ENCODE results near the gene B4GALT5. TPM values are rescaled to one million over a fixed set of nuclear protein-coding genes. Genes with fewer than 3 reads are reported as not detected.

Gene B4GALT5
- polyA plus RNA-seq, 1 experiment, result 26.7 TPM

GRCh38 chr20:49751397-49751736 is 37.7 kb upstream of the B4GALT5 start:
- CTCF ChIA-PET, result interaction anchor here (0.6 to 1.4 kb wide), 2 partner anchors 10 to 37 kb away, joined by 4 to 5 read pairs; no protein-coding TSS in a partner anchor
- Histone ChIP-seq H3K36me3 (ENCODE audit: control insufficient read depth, insufficient read depth, low read length) (no peaks in the 10 kb centered on the region), H3K27me3 (ENCODE audit: control insufficient read depth, insufficient read depth, low read length) (0 out of 2 replicates have a peak, but pooled peaks cover 3% of the 10 kb centered on the region), H3K4me3 (ENCODE audit: low read depth, low read length) (no peak overlapping the region)
- no peak for DNase-seq (ENCODE audit: low read depth)
- TF ChIP-seq CTCF (IDR thresholded peaks at IDR 0.05; ENCODE audit: insufficient read depth, low read depth, low read length), result no peak
- POLR2A ChIA-PET, result no interaction called here

GRCh38 chr20:49750611-49751396 is 37.1 kb upstream of the B4GALT5 start:
- POLR2A ChIA-PET, result no interaction called here
- no peak for TF ChIP-seq CTCF (IDR thresholded peaks at IDR 0.05; ENCODE audit: insufficient read depth, low read depth, low read length)
- H3K27me3 ChIP-seq (ENCODE audit: control insufficient read depth, insufficient read depth, low read length), result 0 out of 2 replicates have a peak, but pooled peaks cover 2% of the 10 kb centered on the region
- H3K36me3 ChIP-seq (ENCODE audit: control insufficient read depth, insufficient read depth, low read length), result no peaks in the 10 kb centered on the region
- H3K4me3 ChIP-seq (ENCODE audit: low read depth, low read length), result no peak overlapping the region
- DNase-seq (ENCODE audit: low read depth), result no peak
- CTCF ChIA-PET, result interaction anchor here (0.6 to 1.5 kb wide), 4 partner anchors 9 to 141 kb away, joined by 3 to 5 read pairs (median 4); partner anchors contain the start of gene SLC9A8

- no peak for TF ChIP-seq CTCF (IDR thresholded peaks at IDR 0.05; ENCODE audit: insufficient read depth, low read depth, low read length)
- ChIA-PET CTCF (interaction anchor here (1.5 kb wide), 1 partner anchor 139 kb away, joined by 3 read pairs; no protein-coding TSS in a partner anchor), POLR2A (no interaction called here)
- no peak for DNase-seq (ENCODE audit: low read depth)
- 0 out of 2 replicates have a peak, but pooled peaks cover 2% of the 10 kb centered on the region for H3K27me3 ChIP-seq (ENCODE audit: control insufficient read depth, insufficient read depth, low read length)
- H3K36me3 ChIP-seq (ENCODE audit: control insufficient read depth, insufficient read depth, low read length), result no peaks in the 10 kb centered on the region
- H3K4me3 ChIP-seq (ENCODE audit: low read depth, low read length), result no peak overlapping the region
Measured at GRCh38 chr20:49749625-49750024, 35.9 kb upstream of the B4GALT5 start.

GRCh38 chr20:49748525-49748838 is 34.8 kb upstream of the B4GALT5 start:
- ChIA-PET POLR2A (no interaction called here), CTCF (interaction anchor here (1.0 kb wide), 1 partner anchor 11 kb away, joined by 4 read pairs; no protein-coding TSS in a partner anchor)
- no peak for DNase-seq (ENCODE audit: low read depth)
- Histone ChIP-seq H3K4me3 (ENCODE audit: low read depth, low read length) (no peak overlapping the region), H3K36me3 (ENCODE audit: control insufficient read depth, insufficient read depth, low read length) (no peaks in the 10 kb centered on the region), H3K27me3 (ENCODE audit: control insufficient read depth, insufficient read depth, low read length) (0 out of 2 replicates have a peak, but pooled peaks cover 2% of the 10 kb centered on the region)
- TF ChIP-seq CTCF (IDR thresholded peaks at IDR 0.05; ENCODE audit: insufficient read depth, low read depth, low read length), result no peak

- no peak for DNase-seq (ENCODE audit: low read depth)
- H3K27me3 ChIP-seq (ENCODE audit: control insufficient read depth, insufficient read depth, low read length), result 0 out of 2 replicates have a peak, but pooled peaks cover 2% of the 10 kb centered on the region
- no peaks in the 10 kb centered on the region for H3K36me3 ChIP-seq (ENCODE audit: control insufficient read depth, insufficient read depth, low read length)
- H3K4me3 ChIP-seq (ENCODE audit: low read depth, low read length), result no peak overlapping the region
- ChIA-PET POLR2A (no interaction called here), CTCF (interaction anchor here (1.0 to 1.3 kb wide), 2 partner anchors 11 to 14 kb away, joined by 4 read pairs; no protein-coding TSS in a partner anchor)
- no peak for TF ChIP-seq CTCF (IDR thresholded peaks at IDR 0.05; ENCODE audit: insufficient read depth, low read depth, low read length)
Measured at GRCh38 chr20:49747707-49748524, 34.2 kb upstream of the B4GALT5 start.

All from BJ (cell line).